GM18909 (cell line): ENCODE measurements around the gene VCPKMT.
A peak's percentile ranks its signal among the peaks of the same experiment; 100 is the strongest.

ENCODE experiments used
- ATAC-seq: cut with Tn5 transposase; IDR thresholded peaks from one replicate; pipeline ENCODE4 v1.9.1; 2021; ENCODE audit warnings: mild to moderate bottlenecking; ENCODE audit not compliant: unreplicated experiment, poor library complexity

Gene VCPKMT

DNA sequence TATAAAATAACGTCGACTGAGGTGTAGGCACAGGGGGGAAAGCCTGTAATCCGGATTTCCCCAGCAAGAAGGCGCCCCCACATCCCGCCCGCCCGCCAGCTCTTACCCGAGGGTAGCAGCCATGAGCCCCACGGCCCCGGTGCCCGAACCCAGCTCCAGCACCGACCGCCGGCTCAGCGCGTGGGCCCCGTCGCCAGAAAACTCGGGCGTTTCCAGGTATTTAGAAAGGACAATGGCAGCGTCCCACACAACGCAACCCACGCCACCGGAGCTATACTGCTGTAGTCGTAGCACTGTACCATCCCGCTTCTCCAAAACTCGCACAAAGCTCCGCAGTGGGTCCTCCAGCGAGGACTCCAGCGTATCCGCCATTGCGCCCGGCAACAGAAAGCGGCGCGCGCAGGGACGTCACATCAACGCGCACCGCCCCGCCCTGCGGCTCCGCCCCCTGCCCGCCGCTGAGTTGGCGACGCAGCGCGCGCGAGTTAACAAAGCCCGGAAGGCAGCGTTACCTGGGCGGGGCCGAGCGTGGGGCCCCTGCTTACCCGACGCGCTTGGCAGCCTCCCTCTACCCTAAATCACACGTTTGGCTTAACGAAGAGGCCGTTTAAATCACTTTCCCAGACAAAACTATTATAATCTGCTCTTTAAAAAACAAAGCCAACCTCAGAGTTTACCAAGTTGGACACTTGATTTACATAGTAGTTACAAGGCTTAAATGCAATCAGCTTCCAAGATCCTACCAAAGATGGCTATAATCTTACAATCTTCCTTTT lies at the start of gene VCPKMT:
Gene VCPKMT, minus strand, starts transcription at position 392 of the 776 bp plus-strand sequence. Its CDS starts 20 bp downstream, at position 372.
- ATAC-seq = peak; percentile 97

DNA sequence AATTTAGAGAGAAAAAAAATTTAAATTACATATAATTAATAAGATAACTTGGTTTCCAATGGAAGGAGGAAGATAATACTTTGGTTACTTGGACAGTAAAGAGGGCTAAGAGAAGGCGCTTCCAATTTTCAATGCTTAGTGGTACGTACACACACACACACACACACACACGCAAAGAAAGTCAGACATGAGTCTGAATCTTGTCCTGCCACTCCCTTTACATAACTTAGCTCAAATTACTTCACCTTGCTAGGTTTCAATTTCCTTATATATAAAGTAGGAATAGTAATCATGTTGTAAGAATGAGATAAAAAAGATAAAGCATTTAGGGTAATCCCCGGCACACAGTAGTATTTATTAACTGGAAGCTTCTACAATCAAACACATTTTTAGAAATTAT lies 39.7 kb upstream of the VCPKMT start:
- no peak for ATAC-seq

DNA sequence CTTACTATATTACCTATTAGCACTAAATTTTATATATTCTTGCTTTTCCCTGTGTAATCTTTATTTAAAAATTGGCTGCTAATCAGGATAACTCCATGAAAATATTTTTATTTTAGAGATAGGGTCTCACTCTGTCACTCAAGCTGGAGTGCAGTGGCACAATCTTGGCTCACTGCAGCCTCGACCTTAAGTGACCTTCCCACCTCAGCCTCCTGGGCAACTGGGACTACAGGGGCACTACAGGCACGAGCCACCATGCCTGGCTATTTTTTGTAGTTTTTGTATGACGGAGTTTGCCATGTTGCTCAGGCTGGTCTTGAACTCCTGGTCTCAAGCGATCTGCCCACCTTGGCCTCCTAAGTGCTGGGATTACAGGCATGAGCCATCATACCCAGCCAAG lies 32.4 kb upstream of the VCPKMT start:
- ATAC-seq = no peak

DNA sequence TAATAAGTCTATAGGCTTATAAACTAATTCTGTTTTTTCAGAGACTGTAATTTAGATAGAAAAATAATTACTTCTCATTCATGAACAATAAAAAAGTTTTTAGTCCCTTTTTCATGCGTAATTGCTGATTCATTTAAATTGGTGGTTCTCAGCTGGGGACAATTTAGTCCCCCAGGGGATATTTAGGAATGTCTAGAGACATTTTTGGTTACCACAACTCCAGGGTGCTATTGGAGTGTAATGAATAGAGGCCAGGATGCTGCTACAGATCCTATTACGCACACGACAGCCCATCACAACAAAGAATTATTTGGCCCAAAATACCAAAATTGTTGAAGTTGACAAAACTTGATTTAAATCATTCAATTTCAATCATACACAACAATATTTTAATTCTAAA lies 22.8 kb upstream of the VCPKMT start:
- no peak for ATAC-seq

DNA sequence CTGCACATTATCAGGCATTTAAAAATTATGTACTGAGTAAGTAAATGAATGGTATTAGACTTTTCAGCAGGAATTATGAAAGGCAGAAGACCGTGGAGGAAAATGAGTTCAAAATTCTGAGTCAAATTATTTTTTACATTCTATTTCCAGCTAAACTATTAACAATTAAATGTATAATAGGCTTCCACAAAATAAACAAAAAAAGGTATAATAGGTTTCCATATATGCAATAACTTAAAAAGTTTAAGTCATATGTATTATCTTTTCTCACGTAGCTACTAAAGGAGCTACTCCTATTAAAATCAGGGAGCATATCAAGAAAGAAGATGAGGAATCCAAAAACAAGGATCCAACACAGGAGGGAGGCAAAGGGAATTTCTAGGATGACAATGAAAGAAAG lies 11.4 kb upstream of the VCPKMT start:
- no peak for ATAC-seq

DNA sequence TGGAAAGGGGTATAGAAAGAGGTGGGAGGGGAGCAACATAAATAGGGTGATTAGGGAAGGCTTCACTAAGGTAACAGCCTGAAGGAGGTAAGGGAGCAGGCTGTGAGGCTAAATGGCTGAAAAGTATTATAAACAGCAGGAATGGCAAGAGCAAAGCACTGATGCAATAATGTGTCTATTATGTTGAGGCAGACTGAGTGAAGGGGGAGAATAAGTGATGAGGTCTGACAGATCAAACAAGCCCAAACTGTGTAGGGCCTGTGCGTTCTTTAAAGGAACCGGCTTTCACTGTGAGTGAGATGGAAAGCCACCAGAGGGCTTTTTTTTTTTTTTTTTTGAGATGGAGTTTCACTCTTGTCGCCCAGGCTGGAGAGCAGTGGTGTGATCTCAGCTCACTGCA lies 6.7 kb upstream of the VCPKMT start:
- no peak for ATAC-seq

DNA sequence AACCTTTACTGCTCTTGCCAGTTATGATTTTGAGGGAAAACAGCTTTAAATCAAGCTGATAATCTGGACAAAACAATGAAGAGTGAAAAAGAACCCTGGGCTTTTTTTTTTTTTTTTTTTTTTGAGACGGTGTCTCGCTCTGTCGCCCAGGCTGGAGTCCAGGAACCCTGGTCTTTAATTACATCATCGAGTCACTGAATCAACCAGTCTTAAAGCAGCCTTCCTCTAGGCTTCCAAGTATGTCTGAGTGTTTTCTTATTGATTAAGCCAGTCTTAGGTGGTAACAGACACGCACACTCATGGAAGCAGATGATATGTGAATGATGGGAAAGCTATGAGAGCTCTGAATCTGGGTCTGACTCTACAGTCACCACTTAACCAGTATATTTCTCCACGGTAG lies 5.9 kb upstream of the VCPKMT start:
- ATAC-seq = no peak

DNA sequence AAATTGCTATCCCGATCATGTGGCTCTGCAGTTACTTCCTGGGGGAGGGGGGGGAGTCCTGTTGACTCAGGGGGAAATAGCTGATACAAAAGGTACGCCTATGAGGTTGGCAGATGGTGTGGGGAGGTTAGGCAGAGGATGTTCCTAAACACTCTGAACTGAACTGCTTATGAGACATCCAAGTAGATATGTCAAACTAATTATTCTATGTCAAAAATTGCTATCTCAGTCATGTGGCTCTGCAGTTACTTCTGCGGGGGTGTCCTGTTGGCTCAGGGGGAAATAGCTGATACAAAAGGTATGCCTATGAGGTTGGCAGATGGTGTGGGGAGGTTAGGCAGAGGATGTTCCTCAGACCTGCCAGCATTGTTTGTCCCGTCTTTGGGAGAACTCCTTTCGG lies 5.1 kb upstream of the VCPKMT start:
- ATAC-seq = no peak

DNA sequence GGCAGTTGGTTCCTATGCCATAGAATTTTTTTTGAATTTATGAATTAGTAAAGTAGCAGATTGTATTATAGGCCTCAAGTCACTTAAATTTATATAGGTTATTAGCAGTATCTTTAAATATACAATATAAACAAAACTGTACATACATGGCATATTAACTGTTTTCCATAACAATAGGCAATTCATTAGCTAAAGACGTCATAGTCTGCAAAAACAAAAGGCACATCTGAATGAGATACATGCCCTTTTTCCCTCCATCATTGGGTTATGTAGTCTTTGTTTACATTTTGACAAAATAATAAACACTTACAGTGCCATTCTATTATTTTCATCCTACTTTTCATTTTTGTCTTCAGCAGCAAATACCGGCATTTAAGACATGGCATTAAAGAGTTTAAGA lies 1.1 kb upstream of the VCPKMT start:
- no peak for ATAC-seq

DNA sequence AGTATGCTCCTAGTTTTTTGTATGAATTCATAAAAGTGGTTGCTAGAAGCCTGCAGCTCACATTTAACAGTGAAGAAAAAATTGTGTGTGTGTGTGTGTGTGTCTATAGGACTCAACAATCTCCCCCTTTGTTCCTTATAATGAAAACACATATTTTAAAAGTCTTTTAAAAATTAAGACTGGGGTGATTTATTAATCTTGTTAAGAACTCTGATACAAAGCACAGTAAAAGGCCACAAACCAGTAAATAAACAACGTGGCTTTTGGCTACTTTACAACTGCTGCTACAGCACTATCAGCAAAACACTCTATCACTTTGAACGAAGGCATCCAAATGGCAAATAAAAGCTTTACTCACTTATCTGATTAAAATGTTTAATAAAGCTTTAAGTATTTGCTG lies 594 bp upstream of the VCPKMT start:
- ATAC-seq = no peak

DNA sequence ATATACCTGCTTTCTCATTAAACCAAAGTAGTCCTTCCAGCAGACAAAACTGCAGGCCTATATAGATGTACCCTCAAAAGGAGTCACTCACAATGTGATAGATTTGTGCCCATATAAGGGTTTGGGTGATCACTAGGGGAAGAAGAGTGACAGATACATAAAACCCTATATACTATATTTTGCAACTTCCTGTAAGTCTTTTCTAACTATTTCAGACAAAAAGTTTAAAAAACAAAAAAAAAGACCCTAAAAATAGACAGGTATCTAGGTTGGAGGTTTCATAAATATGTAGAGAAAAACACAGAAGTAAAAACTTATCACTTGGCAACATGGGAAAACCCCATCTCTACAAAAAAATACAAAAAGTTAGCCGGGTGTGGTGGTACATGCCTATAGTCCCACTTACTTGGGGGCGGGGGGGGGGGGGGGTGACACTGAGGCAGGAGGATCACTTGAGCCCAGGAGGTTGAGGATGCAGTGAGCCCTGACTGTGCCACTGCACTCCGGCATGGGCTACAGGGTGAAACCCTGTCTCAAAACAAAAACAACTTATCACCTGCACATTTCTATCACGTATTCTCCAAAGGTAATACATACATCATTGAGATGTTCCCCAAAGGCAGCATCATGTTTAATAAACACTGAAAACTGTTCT lies 2.9 kb downstream of the VCPKMT start:
- no peak for ATAC-seq

DNA sequence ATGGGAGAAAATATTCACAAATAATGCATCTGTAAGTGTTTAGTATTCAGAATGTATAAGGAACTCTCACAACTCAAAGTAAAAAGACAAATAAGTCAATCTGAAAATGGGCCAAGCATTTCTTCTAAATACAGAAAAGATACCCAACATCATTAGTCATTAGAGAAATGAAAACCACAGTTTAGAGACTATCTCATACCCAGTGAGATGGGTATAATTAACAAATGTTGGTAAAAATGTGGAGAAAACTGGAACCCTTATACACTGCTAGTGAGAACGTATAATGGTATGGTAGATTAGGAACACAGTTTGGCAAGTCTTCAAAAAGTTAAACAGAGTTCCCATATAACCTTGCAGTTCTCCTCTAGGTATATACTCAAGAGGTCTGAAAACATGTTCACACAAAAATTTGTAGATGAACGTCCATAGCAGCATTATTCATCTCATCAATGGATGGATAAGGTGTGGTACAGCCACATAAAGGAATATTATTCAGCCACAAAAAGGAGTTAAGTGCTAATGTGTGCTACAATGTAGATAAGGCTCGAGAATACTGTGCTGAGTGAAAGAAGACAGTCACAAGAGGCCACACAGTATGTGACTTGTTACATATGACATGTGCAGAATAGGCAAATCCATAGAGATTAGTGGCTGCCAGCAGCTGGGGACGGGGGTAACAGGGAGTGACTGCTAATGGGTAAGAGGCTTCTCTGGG lies 5.9 kb downstream of the VCPKMT start:
- ATAC-seq = no peak

DNA sequence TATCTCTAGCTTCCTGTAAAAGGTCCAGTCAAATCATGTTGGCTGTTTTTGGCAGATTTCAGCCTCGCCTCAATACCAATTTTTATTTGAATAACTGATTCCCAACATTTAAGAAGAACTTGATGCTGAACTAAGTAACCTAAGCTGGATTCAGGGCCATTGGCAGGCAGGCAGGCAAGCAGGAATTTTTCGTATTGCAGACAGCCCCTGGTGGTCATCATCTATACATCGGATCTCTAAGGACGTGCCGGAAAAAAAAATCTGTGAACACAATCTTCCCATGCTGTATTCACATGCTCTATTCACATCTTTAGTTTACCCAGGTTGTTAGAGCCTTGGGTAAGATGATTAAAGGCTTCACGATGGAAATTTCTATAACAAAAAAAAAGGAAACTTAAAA lies 7.0 kb downstream of the VCPKMT start:
- no peak for ATAC-seq

DNA sequence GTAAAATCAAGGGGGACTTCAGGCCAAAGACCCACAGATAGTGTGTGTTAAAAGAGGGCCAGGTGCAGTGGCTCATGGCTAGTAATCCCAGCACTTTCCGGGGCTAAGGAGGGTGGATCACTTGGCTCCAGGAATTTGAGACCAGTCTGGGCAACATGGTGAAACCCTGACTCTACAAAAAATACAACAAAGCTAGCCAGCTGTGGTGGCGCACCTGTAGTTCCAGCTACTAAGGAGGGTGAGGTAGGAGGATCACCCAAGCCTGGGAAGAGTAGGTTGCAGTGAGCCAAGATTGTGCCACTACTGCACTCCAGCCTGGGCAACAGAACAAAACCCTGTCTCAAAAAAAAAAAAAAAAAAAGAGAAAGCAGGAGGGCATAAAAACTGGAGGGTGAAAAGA lies 8.5 kb downstream of the VCPKMT start:
- ATAC-seq = no peak

DNA sequence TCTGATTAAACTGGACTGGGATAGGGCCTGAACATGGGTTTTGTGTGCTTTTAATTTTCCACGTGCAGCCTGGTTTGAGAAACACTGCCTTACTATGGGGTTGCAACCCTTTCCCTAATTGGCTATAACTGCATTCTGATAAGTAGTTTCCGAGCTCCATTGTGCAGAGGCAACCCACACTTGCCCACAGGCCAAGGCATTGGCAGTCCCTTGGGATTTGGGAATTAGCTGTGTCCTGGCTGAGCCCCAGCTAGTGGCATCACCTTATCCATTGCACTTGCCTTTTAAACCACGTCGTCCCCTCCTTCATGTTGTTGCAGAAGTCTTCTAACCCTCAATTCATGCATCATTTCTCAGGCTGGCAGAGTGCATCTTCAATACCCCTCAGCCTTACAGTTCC lies 10.2 kb downstream of the VCPKMT start:
- ATAC-seq = no peak

DNA sequence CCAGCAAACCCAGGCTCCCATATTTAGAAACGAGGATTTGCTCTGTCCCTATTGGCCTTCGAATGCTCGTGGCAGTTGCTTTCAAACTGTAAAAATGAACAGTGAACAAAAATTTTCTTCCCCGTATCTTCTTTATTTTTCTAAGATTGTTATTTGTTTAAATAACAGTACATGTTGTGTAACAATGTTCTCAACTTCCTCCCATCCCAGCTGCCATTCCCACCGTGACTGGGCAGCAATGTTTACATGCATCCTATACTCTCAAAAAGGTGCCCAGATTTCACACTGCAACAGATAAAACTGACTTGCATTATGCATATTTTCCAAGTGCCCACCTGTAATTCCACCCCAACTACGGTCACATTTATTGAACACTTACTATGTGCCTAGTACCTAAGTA lies 12.8 kb downstream of the VCPKMT start:
- no peak for ATAC-seq

DNA sequence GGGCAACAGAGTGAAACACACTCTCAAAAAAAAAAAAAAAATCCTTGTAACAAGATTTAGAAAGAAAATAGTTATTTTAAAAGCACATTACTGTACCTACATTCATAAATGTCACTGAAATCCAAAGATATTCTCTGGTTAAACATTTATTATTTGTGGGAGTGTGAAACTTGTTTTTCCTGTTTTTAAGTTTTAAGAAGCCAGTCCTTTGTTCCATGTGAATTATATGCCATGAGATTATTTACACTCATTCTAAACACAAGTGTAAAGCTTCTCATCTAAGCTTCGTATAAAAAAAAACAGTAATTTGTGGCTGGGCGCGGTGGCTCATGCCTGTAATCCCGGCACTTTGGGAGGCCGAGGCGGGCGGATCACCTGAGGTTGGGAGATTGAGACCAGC lies 15.0 kb downstream of the VCPKMT start:
- no peak for ATAC-seq

DNA sequence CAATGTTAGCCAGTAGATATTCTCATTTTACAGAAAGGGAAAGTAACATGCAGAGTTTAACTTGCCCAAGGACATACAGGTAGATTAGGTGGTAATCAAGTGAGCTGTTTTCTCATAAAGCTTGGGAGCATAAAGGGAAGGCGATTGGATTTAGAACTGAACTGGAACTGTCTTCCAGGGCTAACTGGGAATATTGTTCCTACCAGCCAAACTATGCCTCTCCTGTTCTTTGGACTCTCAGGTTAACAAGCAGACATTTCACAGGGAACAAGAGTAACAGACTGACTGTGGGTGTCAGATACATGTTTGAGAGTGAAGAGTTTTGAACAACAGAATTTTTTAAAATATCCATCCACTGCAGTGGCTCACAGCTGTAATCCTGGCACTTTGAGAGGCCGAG lies 15.6 kb downstream of the VCPKMT start:
- no peak for ATAC-seq

DNA sequence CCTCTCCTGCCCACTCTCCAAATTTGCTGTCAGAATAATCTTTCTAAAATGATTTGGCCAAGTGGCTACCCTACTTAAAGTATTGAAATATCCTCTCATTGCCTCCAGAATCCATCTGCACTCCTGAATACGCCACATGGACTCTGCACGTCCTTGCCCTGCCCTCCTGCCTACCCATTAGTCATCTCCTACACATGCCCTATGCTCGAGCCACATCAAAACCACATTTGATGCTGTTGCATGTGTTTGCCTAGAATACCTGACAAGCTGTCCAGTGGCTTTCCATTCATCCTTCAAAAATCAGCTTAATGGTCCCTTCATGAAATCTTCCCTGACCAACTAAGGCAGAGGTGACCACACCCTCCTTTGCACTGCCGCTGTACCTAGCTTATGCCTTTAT lies 17.0 kb downstream of the VCPKMT start:
- no peak for ATAC-seq

DNA sequence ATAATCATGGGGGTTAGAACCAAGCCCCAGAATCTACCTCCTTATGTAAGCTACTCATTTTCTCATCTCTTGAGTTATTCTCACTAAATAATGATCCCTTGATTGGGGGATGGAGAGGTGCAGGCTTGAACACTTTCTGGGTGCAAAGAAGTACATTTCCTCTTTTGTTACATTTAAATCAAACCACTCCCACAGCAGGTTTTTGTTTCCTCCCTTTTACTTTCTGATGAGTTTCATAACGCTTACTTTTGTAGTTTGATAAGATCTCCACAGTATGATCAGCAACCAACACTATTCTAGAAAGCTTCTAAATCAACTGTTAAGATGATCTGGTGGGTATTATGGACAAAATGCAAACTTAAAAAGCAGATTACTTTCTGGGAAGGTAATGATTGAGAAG lies 20.5 kb downstream of the VCPKMT start:
- no peak for ATAC-seq

DNA sequence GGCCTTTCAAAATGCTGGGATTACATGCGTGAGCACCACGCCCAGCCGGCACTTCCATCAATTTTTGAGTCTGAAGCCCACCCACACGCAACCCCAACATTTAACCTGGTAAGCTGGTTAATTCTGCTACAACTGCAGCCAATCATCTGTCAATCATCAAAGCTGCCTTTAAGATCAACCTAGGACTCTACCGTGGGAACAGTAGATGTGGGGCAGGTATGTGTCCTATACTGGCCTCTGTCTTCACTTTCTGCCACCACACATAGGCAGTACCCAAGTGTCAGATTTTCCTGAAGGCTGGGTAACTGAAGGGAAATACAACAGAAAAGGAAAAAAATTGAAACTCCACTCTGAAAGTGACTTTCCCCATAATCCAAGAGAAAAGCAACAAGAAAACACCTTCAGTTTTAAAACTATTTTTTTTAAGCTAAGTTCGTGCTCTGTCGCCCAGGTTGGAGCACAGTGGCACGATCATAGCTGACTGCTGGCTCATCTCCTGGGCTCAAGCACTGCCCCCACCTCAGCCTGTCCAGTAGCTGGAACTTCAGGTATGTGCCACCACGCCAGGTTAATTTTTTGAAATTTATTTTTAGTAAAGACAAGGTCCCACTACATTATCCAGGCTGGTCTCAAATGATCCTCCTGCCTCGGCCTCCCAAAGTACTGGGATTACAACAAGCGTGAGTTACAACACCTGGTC lies 22.2 kb downstream of the VCPKMT start:
- ATAC-seq = no peak
